Measurements from ENCODE around the gene CAPZB.

The CAPZB gene

GRCh38 chr1:19404748-19405147, 80.6 kb downstream of the CAPZB start:
- Mint-ChIP-seq H3K36me3 (ENCODE audit: low read depth) (peaks cover under 1% of the 10 kb centered on the region), H3K9me3 (no peaks in the 10 kb centered on the region), H3K4me1 (peaks cover 84% of the 10 kb centered on the region), H3K27me3 (ENCODE audit: low read depth) (no peaks in the 10 kb centered on the region), H3K27ac (peak overlapping the region in 2 of 3 experiments; percentile 58 to 88), H3K4me3 (peak overlapping the region in 1 of 3 experiments; percentile 25)
- TF ChIP-seq CTCF (IDR thresholded peaks at IDR 0.05; ENCODE audit: unreplicated experiment in 3 of 3): no peak

- no peaks in the 10 kb centered on the region for H3K9me3 Mint-ChIP-seq
- TF ChIP-seq CTCF (IDR thresholded peaks at IDR 0.05; ENCODE audit: unreplicated experiment in 3 of 3): no peak
These were observed 82.1 kb downstream of the CAPZB start for GRCh38 chr1:19403256-19403655.

GRCh38 chr1:19402031-19402813, 83.1 kb downstream of the CAPZB start:
- Mint-ChIP-seq H3K4me3 (no peak overlapping the region), H3K27ac (peak overlapping the region in 2 of 3 experiments; percentile 46 to 71), H3K9me3 (no peaks in the 10 kb centered on the region), H3K36me3 (ENCODE audit: low read depth) (no peaks in the 10 kb centered on the region), H3K4me1 (peaks cover 75% of the 10 kb centered on the region), H3K27me3 (ENCODE audit: low read depth) (no peaks in the 10 kb centered on the region)
- TF ChIP-seq CTCF (IDR thresholded peaks at IDR 0.05; ENCODE audit: unreplicated experiment in 3 of 3): no peak

More at GRCh38 chr1:19403256-19403655, 82.1 kb downstream of the CAPZB start:
- Mint-ChIP-seq H3K36me3 (ENCODE audit: low read depth) (no peaks in the 10 kb centered on the region), H3K27me3 (ENCODE audit: low read depth) (no peaks in the 10 kb centered on the region), H3K4me1 (peaks cover 85% of the 10 kb centered on the region), H3K27ac (no peak overlapping the region), H3K4me3 (no peak overlapping the region)

- Mint-ChIP-seq H3K27me3 (ENCODE audit: low read depth) (no peaks in the 10 kb centered on the region), H3K4me1 (peaks cover 68% of the 10 kb centered on the region), H3K27ac (peak overlapping the region; percentile 44 to 71 (median 46)), H3K9me3 (no peaks in the 10 kb centered on the region), H3K4me3 (no peak overlapping the region), H3K36me3 (ENCODE audit: low read depth) (no peaks in the 10 kb centered on the region)
- no peak for TF ChIP-seq CTCF (IDR thresholded peaks at IDR 0.05; ENCODE audit: unreplicated experiment in 3 of 3)
These were observed 83.8 kb downstream of the CAPZB start for GRCh38 chr1:19401535-19401889.

GRCh38 chr1:19400875-19401534, 84.3 kb downstream of the CAPZB start:
- H3K36me3 Mint-ChIP-seq (ENCODE audit: low read depth): no peaks in the 10 kb centered on the region

More at GRCh38 chr1:19400875-19401534, 84.3 kb downstream of the CAPZB start:
- no peak overlapping the region for H3K4me3 Mint-ChIP-seq
- peaks cover 63% of the 10 kb centered on the region for H3K4me1 Mint-ChIP-seq
- no peak for TF ChIP-seq CTCF (IDR thresholded peaks at IDR 0.05; ENCODE audit: unreplicated experiment in 3 of 3)
- H3K27ac Mint-ChIP-seq: peak overlapping the region; percentile 44 to 71 (median 46)
- no peaks in the 10 kb centered on the region for H3K9me3 Mint-ChIP-seq
- H3K27me3 Mint-ChIP-seq (ENCODE audit: low read depth): no peaks in the 10 kb centered on the region
